Neural progenitor cell (in vitro differentiated cells): ENCODE results near the gene PCNX2. TPM values are rescaled to one million over a fixed set of nuclear protein-coding genes. Genes with fewer than 3 reads are reported as not detected.

Experiments used
- DNase-seq: peaks from one replicate; pipeline ENCODE4 v3.0.0-alpha.2; 2016; ENCODE audit warnings: low spot score
- H2AFZ ChIP-seq: fragments of 200-600 bp; sonication (generic); replicated peaks from 2 replicates; pipeline ENCODE4 v1.6.1; 2016; ENCODE audit warnings: antibody characterized with exemption
- H3F3A ChIP-seq: fragments of 200-600 bp; sonication (generic); 2 replicates; pipeline ENCODE4 v1.6.1; 2016; ENCODE audit warnings: antibody characterized with exemption, low read depth
- H3K27ac ChIP-seq: fragments of 200-600 bp; sonication (generic); 2 replicates; pipeline ENCODE4 v1.5.1; 2016; ENCODE audit warnings: mild to moderate bottlenecking
- H3K27me3 ChIP-seq: fragments of 200-600 bp; sonication (generic); 2 replicates; pipeline ENCODE4 v1.6.1; 2016; ENCODE audit warnings: mild to moderate bottlenecking, moderate library complexity
- H3K36me3 ChIP-seq: fragments of 200-600 bp; sonication (generic); 2 replicates; pipeline ENCODE4 v1.5.1; 2016
- H3K4me1 ChIP-seq: fragments of 200-600 bp; sonication (generic); 2 replicates; pipeline ENCODE4 v1.6.1; 2016; ENCODE audit warnings: mixed run types
- H3K4me2 ChIP-seq: fragments of 200-600 bp; sonication (generic); 2 replicates; pipeline ENCODE4 v1.6.1; 2016
- H3K4me3 ChIP-seq: fragments of 200-600 bp; sonication (generic); 2 replicates; pipeline ENCODE4 v1.5.1; 2016
- H3K79me2 ChIP-seq: fragments of 200-600 bp; sonication (generic); 2 replicates; pipeline ENCODE4 v1.6.1; 2016; ENCODE audit warnings: low read depth
- H3K9ac ChIP-seq: fragments of 200-600 bp; sonication (generic); 2 replicates; pipeline ENCODE4 v1.6.1; 2016
- H3K9me3 ChIP-seq: fragments of 200-600 bp; sonication (generic); 2 replicates; pipeline ENCODE4 v1.5.1; 2016; ENCODE audit warnings: low read depth
- H4K20me1 ChIP-seq: fragments of 200-600 bp; sonication (generic); 2 replicates; pipeline ENCODE4 v1.6.1; 2016; ENCODE audit warnings: low read depth
- H3K27ac Mint-ChIP-seq: 3 replicates; pipeline ENCODE4 v1.8.0; 2021; ENCODE audit warnings: mixed read lengths
- H3K27me3 Mint-ChIP-seq: 2 replicates; pipeline ENCODE4 v1.8.0; 2022; ENCODE audit warnings: low read depth, mild to moderate bottlenecking, inconsistent platforms, moderate library complexity, mixed read lengths; ENCODE audit not compliant: insufficient read depth
- H3K36me3 Mint-ChIP-seq: 3 replicates; pipeline ENCODE4 v1.8.0; 2021; ENCODE audit warnings: mixed read lengths
- H3K4me1 Mint-ChIP-seq: 3 replicates; pipeline ENCODE4 v1.8.0; 2021; ENCODE audit warnings: mixed read lengths
- H3K4me3 Mint-ChIP-seq: 3 replicates; pipeline ENCODE4 v1.8.0; 2021; ENCODE audit warnings: mild to moderate bottlenecking, moderate library complexity, mixed read lengths
- H3K9me3 Mint-ChIP-seq: 3 replicates; pipeline ENCODE4 v1.8.0; 2020; ENCODE audit warnings: mixed read lengths
- CTCF ChIP-seq: fragments of 200-600 bp; sonication (generic); IDR thresholded peaks from 2 replicates; pipeline ENCODE4 v1.5.1; 2017; ENCODE audit warnings: antibody characterized with exemption, mild to moderate bottlenecking
- EZH2 ChIP-seq: fragments of 200-600 bp; sonication (generic); IDR thresholded peaks from 2 replicates; pipeline ENCODE4 v1.6.1; 2017; ENCODE audit warnings: antibody characterized with exemption, mild to moderate bottlenecking, moderate library complexity
- EZH2phosphoT487 ChIP-seq: fragments of 200-600 bp; sonication (generic); IDR thresholded peaks from 2 replicates; pipeline ENCODE4 v1.6.1; 2017; ENCODE audit warnings: antibody characterized with exemption
- total RNA-seq: library from RNA; depleted of rRNA; stranded (reverse); fragments of >200 nt; gene quantifications from 2 replicates; pipeline ENCODE4 v1.2.3, GENCODE V29; 2015; ENCODE audit warnings: low replicate concordance

PCNX2 gene
- total RNA-seq, 1 donor from 2014 or later: 30.8 TPM

- no peak overlapping the region for H3K4me2 ChIP-seq
- H3F3A ChIP-seq: no peaks in the 10 kb centered on the region
- H3K4me3 ChIP-seq: no peak overlapping the region
- H4K20me1 ChIP-seq: no peaks in the 10 kb centered on the region
- H3K4me3 Mint-ChIP-seq: no peak overlapping the region
- no peaks in the 10 kb centered on the region for H3K27me3 Mint-ChIP-seq
- peaks cover 8% of the 10 kb centered on the region for H3K36me3 Mint-ChIP-seq
- H3K9me3 Mint-ChIP-seq: no peaks in the 10 kb centered on the region
- peaks cover 12% of the 10 kb centered on the region for H3K4me1 Mint-ChIP-seq
- TF ChIP-seq EZH2 (no peak), EZH2phosphoT487 (no peak), CTCF (no peak)
- no peak overlapping the region for H3K27ac Mint-ChIP-seq
- H3K27me3 ChIP-seq: no peaks in the 10 kb centered on the region
- no peak for DNase-seq
- H3K4me1 ChIP-seq: peaks cover 9% of the 10 kb centered on the region
- no peak overlapping the region for H3K9ac ChIP-seq
- no peak overlapping the region for H2AFZ ChIP-seq
- no peaks in the 10 kb centered on the region for H3K36me3 ChIP-seq
- H3K79me2 ChIP-seq: no peaks in the 10 kb centered on the region
- H3K9me3 ChIP-seq: no peaks in the 10 kb centered on the region
- H3K27ac ChIP-seq: no peak overlapping the region
These were observed 188.3 kb downstream of the PCNX2 start for GRCh38 chr1:233107130-233107660.

- no peak for DNase-seq
- Histone ChIP-seq H3K36me3 (no peaks in the 10 kb centered on the region), H3K27ac (no peak overlapping the region), H3K4me2 (no peak overlapping the region), H3K27me3 (no peaks in the 10 kb centered on the region), H3F3A (no peaks in the 10 kb centered on the region), H2AFZ (no peak overlapping the region), H3K4me1 (peaks cover 14% of the 10 kb centered on the region), H3K9ac (no peak overlapping the region), H4K20me1 (no peaks in the 10 kb centered on the region), H3K9me3 (no peaks in the 10 kb centered on the region), H3K4me3 (no peak overlapping the region), H3K79me2 (no peaks in the 10 kb centered on the region)
- peaks cover 16% of the 10 kb centered on the region for H3K4me1 Mint-ChIP-seq
- H3K4me3 Mint-ChIP-seq: no peak overlapping the region
- H3K27me3 Mint-ChIP-seq: no peaks in the 10 kb centered on the region
- no peak overlapping the region for H3K27ac Mint-ChIP-seq
- TF ChIP-seq EZH2 (no peak), CTCF (no peak), EZH2phosphoT487 (no peak)
- H3K9me3 Mint-ChIP-seq: no peaks in the 10 kb centered on the region
- H3K36me3 Mint-ChIP-seq: peaks cover 6% of the 10 kb centered on the region
These were observed 190.3 kb downstream of the PCNX2 start for GRCh38 chr1:233105225-233105624.

GRCh38 chr1:233102341-233102740 is 193.2 kb downstream of the PCNX2 start:
- H3K27ac Mint-ChIP-seq: no peak overlapping the region
- H3K36me3 ChIP-seq: no peaks in the 10 kb centered on the region
- H3K9me3 ChIP-seq: no peaks in the 10 kb centered on the region
- H3F3A ChIP-seq: no peaks in the 10 kb centered on the region
- H3K4me1 Mint-ChIP-seq: peaks cover 8% of the 10 kb centered on the region
- H3K4me3 ChIP-seq: no peak overlapping the region
- H3K79me2 ChIP-seq: no peaks in the 10 kb centered on the region
- H3K27ac ChIP-seq: no peak overlapping the region
- no peaks in the 10 kb centered on the region for H3K36me3 Mint-ChIP-seq
- H3K9me3 Mint-ChIP-seq: no peaks in the 10 kb centered on the region
- TF ChIP-seq EZH2: no peak
- no peak for TF ChIP-seq EZH2phosphoT487
- TF ChIP-seq CTCF: no peak
- H3K27me3 ChIP-seq: no peaks in the 10 kb centered on the region
- no peak for DNase-seq
- no peaks in the 10 kb centered on the region for H4K20me1 ChIP-seq
- no peak overlapping the region for H3K9ac ChIP-seq
- H3K4me2 ChIP-seq: no peak overlapping the region
- H3K4me3 Mint-ChIP-seq: no peak overlapping the region
- no peak overlapping the region for H2AFZ ChIP-seq
- H3K27me3 Mint-ChIP-seq: no peaks in the 10 kb centered on the region
- H3K4me1 ChIP-seq: peaks cover 5% of the 10 kb centered on the region
